HG02623 (cell line): ENCODE data around the gene HMCN1.

ENCODE experiments used
- ATAC-seq: cut with Tn5 transposase; IDR thresholded peaks from one replicate; pipeline ENCODE4 v1.9.1; 2021; ENCODE audit warnings: moderate library complexity; ENCODE audit not compliant: unreplicated experiment

Gene HMCN1

DNA sequence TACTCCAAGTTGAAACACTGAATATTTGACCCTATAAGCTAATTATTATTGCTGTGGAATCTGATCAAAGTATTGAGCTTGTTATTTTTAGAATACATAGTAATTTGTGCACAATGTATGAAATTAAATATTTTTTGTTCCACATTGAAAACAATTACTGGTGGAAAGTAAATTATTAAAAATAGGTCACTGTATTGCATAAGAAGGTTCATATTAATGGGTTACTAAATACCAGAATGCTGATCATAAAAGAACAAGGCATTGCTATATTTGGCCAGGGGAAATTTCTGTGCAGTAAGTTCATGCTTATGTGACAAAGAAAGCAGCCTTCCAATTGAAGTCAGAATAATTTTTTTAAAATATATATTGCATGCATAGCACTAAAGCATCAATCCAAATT is 481.4 kb downstream of the HMCN1 start:
- no peak for ATAC-seq

DNA sequence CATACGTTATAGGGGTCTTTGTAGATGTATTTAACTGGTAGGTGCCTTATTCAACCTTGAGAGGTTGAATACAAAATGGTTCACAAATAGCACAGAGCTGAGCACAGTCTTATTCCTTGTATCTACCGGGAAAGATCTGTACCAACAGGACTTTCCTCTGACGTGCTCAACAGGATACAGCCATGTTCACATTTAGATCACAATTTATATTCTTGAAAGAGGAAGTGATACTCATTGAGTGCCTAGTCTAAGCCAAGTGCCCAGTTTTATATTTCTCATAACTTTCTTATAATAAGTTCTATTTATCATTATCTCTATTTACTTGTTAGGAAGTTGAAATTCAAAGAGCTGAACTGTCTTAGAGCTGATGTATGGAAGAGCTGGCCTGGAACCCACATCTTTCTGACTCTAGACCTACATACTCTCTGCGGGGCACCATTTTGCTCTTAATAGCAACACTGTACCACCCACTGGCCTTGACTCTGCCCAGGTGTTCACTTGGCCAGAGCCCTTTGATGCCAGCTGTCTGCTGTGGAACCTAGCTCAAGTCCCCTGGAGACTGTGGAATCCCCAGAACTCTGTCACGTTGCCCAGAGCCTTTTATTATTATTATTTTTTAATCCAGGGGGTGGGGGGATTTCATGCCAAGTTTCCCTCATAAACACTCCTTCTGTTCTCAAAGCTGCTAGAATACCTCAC is 484.6 kb downstream of the HMCN1 start:
- ATAC-seq: peak; percentile 75

DNA sequence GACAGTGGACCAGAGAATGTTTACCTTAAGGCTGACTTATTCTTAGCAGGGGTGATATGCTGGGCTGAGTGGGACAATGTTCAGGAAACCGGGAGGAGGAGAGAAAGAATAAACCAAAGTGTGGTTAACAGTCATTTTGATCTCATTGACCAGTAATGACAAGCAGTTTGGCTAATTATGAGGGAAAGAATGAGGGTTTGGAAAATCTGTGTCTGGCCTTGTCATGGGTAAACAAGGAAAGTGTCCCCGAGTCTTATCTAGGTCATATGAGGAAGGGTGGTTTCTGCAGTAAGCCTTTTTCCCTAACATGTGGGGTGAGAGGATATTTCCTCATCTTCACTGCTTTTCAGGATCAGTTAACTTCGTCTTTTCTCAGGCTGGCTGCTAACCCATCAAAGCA is 485.9 kb downstream of the HMCN1 start:
- no peak for ATAC-seq

- ATAC-seq: no peak
These were observed 486.7 kb downstream of the HMCN1 start for GRCh38 chr1:186220911-186221310.

DNA sequence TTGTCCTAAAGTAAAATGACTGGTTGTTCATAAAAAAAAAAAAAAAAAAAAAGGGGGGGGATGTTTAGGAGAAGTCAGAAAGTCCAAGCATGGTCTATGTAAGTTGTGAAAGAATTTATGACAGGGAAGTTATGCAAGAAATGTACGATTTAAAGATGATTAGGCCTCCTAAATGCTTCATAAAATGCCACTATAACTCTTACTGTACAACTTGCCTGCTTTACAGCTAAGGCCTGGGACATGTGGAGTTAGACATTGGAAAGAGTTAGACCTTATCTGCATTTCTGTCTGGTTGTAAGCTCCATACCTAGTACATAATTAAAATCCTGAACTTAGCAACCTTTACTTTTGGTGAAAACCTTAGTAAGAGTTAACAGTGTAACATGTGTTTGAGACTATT is 490.9 kb downstream of the HMCN1 start:
- ATAC-seq: no peak

- no peak for ATAC-seq
These were observed 494.6 kb downstream of the HMCN1 start for GRCh38 chr1:186228749-186229148.

DNA sequence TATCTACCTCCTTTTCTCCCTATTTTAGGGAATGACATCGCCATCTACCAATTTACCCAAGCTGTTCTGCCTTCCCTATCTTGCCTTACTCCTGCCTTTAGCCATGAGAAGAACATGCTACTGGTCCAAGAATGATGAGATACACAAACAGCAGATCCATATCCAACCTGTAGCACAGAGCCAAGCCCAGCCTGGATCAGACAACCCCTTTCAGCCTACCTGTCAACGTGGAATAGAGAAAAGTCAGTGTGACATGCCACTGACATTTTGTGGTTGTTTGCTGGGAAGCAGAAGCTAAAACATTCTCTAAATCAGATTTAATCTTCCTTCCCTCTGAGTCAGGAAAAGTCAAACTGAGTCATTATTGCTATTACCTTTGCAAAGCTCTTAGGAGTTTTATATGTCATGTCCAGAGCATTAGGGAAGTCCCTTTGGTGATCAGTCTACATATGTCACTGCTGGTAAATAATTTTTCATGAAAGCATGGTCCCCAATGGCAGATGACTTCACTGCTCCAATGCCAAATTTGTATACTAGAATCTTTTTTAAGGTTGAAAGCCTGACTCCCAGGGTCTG is 497.8 kb downstream of the HMCN1 start:
- no peak for ATAC-seq

DNA sequence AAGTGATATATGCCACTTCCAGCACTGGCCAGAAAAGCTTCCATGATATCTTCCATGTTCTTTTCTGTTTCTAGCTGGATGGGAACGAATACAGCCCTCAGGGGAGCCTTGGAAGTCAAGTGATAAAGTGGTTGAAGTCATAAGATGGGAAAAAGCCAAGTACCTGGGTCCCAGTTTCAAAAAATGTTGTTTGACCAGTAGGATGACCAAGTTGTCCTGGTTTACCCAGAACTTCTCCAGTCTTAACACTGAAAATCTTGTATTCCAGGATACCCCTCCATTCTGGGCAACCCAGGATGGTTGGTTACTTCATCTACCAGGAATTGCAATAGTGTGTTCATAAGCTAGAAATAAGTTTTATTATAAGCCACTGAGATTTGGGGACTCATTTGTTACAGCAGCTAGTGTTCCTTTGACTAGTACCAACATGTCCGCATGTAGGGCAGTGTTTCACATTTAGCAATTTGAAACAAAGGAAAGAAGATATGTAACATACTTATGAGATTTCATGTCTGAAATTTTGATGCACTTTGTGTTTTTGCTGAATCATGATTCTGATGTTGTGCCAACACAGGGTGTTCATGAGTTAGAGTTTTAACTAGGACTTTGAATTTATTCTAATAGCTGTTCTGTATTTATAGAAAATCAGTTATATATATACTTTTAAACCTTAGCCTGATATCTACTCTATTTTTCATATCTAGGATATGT is 500.9 kb downstream of the HMCN1 start:
- ATAC-seq: no peak

GRCh38 chr1:186235696-186236095 is 501.5 kb downstream of the HMCN1 start:
- ATAC-seq: no peak

DNA sequence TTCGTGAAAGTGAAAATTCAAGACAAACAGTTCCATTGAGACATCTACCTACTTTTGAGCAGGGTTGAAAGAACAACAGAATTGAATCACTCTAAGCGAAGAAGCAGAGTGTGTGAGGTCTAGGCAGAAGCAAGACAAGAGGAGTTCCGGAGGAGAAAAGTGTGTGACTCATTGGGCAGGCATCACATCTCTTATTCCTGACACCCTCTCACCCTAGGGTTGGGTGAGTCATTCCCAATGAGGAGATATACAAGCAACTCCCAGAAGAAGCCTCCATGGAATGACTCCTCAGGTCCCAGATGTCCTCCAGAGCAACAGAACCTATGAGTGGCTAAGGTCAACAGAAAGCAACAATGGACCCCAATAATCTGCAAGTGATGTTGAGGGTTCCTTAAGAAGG is 502.7 kb downstream of the HMCN1 start:
- no peak for ATAC-seq

- ATAC-seq: no peak
These were observed 505.0 kb downstream of the HMCN1 start for GRCh38 chr1:186239171-186239570.

DNA sequence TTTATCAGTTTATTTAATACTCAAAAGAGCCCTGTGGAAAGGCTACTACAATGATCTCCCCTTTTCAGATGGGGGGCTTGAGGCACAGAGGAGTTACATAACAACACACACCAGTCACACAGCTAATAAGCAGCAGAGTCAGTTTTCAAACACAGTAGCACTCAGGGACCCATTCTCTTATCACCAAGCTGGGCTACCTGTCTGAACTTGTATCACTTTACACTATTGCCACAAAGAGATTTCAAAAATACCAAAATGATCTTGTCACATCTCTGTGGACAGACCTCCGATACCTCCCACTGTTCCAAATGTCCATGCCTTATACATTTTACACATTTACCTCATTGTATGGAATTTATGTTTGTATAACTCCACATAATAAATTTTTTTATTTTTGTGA is 506.2 kb downstream of the HMCN1 start:
- ATAC-seq: no peak
